Activated CD8-positive, alpha-beta memory T cell treated with anti-CD3 and anti-CD28 coated beads, Interleukin-2, amount 50 U/mL, for 48 hours (primary cell): ENCODE measurements around the gene PSPC1.
A peak's percentile ranks its signal among the peaks of the same experiment; 100 is the strongest.
"Not testable (repeated sequence)": the region's sequence is repeated elsewhere in the genome, so short reads cannot be mapped to it uniquely, and the experiment has no call there.

Experiments
- DNase-seq: peaks from one replicate; pipeline ENCODE4 v3.0.0-alpha.2; 2020

Gene PSPC1, protein sequence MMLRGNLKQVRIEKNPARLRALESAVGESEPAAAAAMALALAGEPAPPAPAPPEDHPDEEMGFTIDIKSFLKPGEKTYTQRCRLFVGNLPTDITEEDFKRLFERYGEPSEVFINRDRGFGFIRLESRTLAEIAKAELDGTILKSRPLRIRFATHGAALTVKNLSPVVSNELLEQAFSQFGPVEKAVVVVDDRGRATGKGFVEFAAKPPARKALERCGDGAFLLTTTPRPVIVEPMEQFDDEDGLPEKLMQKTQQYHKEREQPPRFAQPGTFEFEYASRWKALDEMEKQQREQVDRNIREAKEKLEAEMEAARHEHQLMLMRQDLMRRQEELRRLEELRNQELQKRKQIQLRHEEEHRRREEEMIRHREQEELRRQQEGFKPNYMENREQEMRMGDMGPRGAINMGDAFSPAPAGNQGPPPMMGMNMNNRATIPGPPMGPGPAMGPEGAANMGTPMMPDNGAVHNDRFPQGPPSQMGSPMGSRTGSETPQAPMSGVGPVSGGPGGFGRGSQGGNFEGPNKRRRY

GRCh38 chr13:19782727-19783682, at the start of gene PSPC1:
TSS of gene PSPC1 (minus strand) at chr13:19782945. CDS start at chr13:19782757, 188 bp downstream.
- peak; percentile 98 for DNase-seq

DNA sequence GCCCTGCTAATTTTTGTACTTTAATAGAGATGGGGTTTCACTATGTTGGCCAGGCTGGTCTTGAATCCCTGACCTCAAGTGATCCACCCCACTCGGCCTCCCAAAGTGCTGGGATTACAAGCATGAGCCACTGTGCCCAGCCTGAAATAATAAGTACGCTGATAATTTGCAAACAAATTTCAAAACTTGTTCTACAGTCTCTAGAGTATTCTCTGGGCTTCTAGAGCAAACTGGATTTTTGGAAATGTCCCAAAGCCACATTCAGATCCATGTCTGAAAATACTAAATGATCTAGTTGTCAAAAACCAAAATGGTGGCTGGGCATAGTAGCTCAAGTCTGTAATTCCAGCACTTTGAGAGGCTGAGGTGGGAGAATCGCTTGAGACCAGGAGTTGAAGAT, 39.9 kb upstream of the PSPC1 start:
- DNase-seq: no peak

- peak; percentile 77 for DNase-seq
Observed at GRCh38 chr13:19818223-19818842, 35.6 kb upstream of the PSPC1 start.

DNA sequence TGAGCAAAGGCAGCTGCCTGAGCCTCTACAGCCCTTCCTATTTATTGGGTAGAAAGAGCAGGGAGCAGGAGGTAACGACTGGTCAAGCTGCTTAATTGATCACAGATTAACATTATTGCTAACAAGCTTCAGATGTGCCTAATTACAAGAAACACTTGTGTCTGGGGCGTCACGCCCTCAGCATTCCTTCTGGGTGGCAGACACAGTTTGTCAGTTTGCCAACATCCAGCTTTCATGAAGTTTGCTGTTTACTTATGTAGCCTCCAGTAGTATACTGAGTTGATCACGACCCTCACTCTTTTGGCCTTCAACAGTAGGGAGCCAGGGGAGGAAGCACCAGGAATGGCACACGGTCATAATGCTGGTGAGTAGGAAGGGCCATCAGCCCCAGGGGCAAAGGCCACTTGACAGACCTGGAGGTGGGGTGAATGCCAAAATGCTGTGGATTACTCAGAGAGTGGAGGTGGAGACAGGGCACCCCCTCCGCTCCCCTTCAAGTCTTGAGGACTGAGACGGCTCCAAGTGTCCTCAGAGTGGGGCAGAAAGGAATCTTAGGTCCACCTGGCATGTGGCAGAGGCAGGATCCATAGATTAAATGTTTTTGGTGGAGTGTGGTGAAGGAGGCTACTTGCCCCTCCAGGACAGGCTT, 34.9 kb upstream of the PSPC1 start:
- DNase-seq: no peak

- no peak for DNase-seq
Observed at GRCh38 chr13:19817106-19817505, 34.4 kb upstream of the PSPC1 start.

- DNase-seq: not testable (repeated sequence)
Observed at GRCh38 chr13:19815842-19816241, 33.1 kb upstream of the PSPC1 start.

GRCh38 chr13:19810996-19811881, 28.5 kb upstream of the PSPC1 start:
- DNase-seq: no peak

- no peak for DNase-seq
Observed at GRCh38 chr13:19810151-19810550, 27.4 kb upstream of the PSPC1 start.

- no peak for DNase-seq
Observed at GRCh38 chr13:19805765-19806164, 23.0 kb upstream of the PSPC1 start.

GRCh38 chr13:19795956-19796355, 13.2 kb upstream of the PSPC1 start:
- DNase-seq: no peak

DNA sequence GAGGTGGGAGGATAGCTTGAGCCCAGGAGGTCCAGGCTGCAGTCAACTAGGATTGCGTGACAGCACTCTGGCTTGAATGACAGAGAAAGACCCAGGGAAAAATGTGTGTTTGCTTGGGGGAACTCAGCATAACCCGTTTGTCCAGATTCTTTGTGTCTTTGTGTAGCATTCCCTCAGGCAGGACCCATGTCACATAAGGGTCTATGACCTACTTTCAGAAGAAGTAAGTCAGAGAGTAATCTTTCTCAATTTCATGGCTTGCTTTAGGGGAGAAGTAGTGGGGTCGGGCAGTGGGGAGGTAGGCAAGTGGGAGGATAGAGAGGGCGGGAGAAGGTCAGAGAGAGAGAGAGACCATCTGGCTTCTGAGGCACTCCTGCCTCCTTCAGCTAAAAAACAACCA, 11.9 kb upstream of the PSPC1 start:
- no peak for DNase-seq

GRCh38 chr13:19791953-19792537, 9.3 kb upstream of the PSPC1 start:
- no peak for DNase-seq

DNA sequence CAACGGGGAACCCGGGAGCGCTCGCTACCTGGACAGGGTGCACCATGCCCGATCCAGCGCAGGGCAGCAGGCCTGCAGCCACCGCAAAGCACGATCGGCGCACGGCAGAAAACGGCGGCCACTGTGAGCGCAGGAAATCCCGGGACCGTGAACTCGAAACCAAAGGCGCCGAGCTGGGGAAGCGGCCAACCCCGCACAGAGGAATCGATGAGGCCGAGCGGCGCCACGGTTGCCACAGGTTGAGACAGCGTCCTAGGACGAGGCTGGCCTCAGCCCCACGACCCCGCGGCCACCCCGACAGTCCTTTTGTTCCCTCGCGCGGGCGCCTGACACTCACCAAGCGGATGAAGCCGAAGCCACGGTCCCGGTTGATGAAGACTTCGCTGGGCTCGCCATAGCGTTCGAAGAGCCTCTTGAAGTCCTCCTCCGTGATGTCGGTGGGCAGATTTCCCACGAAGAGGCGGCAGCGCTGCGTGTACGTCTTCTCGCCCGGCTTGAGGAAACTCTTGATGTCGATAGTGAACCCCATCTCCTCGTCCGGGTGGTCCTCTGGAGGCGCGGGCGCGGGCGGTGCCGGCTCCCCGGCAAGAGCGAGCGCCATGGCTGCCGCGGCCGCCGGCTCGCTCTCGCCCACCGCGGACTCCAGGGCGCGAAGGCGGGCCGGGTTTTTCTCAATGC, 557 bp downstream of the PSPC1 start:
- peak; percentile 80 for DNase-seq

GRCh38 chr13:19781526-19781925, 1.2 kb downstream of the PSPC1 start:
- DNase-seq: no peak

GRCh38 chr13:19780753-19781418, 1.9 kb downstream of the PSPC1 start:
- not testable (repeated sequence) for DNase-seq

GRCh38 chr13:19772306-19772705, 10.4 kb downstream of the PSPC1 start:
- DNase-seq: no peak

DNA sequence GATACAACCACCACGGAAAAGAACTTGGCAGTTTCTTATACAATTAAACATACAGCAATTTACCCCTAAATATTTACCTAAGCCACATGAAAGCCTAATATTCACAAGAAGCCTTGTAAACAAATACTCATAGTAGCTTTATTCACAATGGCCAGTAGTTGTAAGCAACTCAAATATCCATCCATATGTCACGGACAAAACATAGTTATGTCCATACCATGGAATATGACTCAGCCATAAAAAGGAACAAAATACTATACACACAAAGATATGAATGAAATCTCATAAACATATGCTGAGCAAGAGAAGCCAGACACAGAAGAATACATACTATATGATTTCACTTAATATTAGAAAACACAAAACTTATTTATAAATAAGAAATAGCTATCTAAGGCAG, 12.9 kb downstream of the PSPC1 start:
- no peak for DNase-seq

DNA sequence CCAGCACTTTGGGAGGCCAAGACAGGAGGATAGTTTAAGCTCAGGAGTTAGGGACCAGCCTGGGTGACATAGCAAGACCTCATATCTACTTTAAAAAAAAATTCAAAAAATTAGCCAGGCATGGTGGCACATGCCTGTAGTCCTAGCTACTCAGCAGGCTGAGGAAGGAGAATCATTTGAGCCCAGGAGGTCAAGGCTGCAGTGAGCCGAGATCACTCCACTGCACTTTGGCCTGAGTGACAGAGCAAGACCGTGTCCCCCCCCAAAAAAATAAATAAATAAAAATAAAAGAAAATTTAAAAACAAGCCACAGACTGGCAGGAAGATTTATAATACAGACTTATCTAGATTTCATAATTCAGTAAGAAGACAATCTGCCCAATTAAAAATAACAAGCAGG, 14.8 kb downstream of the PSPC1 start:
- no peak for DNase-seq

DNA sequence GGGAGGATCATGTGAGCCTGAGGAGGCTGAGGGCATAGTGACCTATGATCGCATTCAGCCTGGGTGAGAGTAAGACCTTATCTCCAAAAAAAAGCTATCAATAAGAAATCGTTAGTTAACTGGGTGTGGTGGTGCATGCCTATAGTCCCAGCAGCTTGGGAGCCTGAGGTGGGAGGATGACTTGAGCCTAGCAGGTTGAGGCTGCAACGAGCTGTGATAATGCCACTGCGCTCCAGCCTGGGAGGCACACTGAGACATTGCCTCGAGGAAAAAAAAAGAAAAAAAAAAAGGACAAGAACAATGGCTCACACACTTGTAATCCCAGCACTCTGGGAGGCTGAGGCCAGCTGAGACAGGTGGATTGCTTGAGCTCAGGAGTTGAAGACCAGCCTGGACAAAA, 16.2 kb downstream of the PSPC1 start:
- no peak for DNase-seq

DNA sequence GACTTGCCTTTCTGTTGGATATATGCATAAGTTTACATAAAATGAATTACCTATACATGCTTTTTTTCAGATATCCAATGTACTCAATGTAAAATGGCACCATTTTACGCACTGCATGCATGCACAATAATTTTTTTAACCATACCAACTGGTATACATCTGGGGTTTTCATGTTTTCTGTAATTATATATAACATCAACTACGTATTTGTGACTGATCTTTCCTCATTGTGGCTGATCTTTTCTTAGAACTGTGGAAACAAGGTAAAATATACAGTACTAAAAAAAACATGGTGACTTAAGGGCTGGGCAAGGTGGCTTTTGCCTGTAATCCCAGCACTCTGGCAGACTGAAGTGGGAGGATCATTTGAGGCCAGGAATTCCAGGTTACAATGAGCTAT, 18.5 kb downstream of the PSPC1 start:
- no peak for DNase-seq
